Measurements from ENCODE around the gene NUDT16L1.

NUDT16L1 gene

DNA sequence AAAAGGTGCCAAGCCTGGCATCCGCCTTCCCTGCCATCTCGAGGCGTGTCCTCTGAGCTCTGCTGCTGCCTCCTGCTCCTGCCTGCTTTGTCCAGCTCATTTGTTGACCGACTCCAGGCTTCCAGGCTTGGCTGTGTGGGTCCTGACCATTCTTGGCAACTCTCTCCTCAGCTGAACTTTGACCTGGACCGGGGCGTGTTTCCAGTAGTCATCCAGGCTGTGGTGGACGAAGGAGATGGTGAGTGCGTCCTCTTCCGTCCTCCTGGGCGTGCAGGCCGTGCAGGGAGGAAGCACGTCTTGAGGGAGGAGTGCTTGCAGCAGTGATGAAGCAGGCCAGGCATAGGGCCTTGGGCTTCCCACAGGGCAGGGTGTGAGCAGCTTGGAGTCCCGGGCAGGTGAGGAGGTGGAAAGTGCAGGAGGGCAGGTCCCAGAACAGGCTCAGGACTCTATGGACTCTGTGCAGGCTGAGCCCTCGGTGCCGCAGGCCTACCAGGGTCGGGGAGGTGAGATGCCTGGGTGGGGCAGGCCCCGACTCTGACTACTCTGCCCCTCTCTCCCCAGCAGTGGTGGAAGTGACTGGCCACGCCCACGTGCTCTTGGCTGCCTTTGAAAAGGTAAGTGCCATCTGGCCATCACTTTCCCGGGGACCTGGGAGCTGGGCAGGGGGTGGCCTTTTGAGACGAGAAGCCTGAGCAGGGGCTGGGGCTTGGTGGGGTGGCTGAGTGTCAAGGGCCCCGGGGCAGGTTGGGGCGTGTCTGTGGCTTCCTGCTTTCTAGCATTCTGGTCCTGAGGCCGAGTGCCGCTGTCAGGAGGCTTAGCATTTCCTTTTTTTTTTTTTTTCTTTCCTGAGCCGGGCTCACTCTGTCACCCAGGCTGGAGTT lies 28.6 kb upstream of the NUDT16L1 start:
- Histone ChIP-seq H3K27ac (ENCODE audit: low read length) (peak overlapping the region; percentile 41; the same call in 1 of the 2 replicates), H3F3A (ENCODE audit: insufficient read depth, low read length) (peaks cover 16% of the 10 kb centered on the region; the same call in 1 of the 2 replicates), H3K79me2 (ENCODE audit: low read length) (peaks cover 6% of the 10 kb centered on the region; the same call in 1 of the 2 replicates), H3K4me2 (ENCODE audit: low read depth, low read length) (peak overlapping the region; percentile 43), H3K4me1 (ENCODE audit: low read length) (peaks cover 16% of the 10 kb centered on the region), H3K27me3 (replicated peaks; ENCODE audit: insufficient read depth, low read length) (no peaks in the 10 kb centered on the region), H3K4me3 (ENCODE audit: low read length) (no peak overlapping the region), H4K20me1 (ENCODE audit: insufficient read depth, low read length) (no peaks in the 10 kb centered on the region), H2AFZ (ENCODE audit: low read length) (no peak overlapping the region), H3K9ac (ENCODE audit: low read length) (no peak overlapping the region), H3K9me3 (replicated peaks; ENCODE audit: insufficient read depth, low read length) (no peaks in the 10 kb centered on the region), H3K36me3 (replicated peaks; ENCODE audit: insufficient read depth, low read length) (no peaks in the 10 kb centered on the region), H3K9me2 (replicated peaks; ENCODE audit: insufficient read depth, low read length) (no peaks in the 10 kb centered on the region)
- DNase-seq = peak; percentile 72
- TF ChIP-seq EZH2 (optimal IDR thresholded peaks at IDR 0.05; ENCODE audit: low read depth, low read length) (no peak), EZH2phosphoT487 (IDR thresholded peaks at IDR 0.05; ENCODE audit: low read length) (no peak)
- TF ChIP-seq, protein P1, sequence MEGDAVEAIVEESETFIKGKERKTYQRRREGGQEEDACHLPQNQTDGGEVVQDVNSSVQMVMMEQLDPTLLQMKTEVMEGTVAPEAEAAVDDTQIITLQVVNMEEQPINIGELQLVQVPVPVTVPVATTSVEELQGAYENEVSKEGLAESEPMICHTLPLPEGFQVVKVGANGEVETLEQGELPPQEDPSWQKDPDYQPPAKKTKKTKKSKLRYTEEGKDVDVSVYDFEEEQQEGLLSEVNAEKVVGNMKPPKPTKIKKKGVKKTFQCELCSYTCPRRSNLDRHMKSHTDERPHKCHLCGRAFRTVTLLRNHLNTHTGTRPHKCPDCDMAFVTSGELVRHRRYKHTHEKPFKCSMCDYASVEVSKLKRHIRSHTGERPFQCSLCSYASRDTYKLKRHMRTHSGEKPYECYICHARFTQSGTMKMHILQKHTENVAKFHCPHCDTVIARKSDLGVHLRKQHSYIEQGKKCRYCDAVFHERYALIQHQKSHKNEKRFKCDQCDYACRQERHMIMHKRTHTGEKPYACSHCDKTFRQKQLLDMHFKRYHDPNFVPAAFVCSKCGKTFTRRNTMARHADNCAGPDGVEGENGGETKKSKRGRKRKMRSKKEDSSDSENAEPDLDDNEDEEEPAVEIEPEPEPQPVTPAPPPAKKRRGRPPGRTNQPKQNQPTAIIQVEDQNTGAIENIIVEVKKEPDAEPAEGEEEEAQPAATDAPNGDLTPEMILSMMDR (IDR thresholded peaks at IDR 0.05; ENCODE audit: low read length) = no peak

DNA sequence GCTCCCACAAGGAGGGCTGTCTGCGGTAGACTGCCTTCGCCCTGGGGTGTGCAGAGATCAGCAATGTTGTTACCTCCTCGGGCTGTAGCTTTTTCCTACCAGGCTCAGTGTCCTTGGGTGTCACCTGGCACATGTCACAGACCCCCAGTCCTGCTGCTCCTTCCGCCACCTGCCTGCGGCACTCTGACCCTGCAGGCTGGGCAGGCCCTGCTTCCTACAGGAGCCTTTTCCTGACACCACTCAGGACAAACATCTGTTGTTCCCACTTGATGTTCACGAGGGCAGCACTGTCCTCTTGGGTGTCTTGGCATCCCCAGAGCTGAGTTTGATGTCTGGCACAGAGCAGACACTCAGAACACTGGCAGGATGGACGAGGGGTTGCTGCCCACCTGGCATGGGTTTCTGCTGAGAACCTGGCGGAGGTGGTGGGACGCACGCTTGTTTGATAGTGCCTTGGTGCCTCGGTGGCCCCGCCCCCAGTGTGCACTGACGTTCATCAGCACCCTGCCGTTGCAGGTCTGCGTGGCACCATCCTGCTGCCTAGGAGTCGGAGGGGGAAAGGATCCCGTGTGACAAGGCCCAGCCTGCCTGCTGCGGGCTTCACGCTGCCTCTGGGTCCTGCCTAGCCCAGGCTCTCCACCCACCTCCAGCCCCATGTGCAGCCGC lies 26.7 kb upstream of the NUDT16L1 start:
- Histone ChIP-seq H3K4me3 (ENCODE audit: low read length) (no peak overlapping the region), H3K27me3 (replicated peaks; ENCODE audit: insufficient read depth, low read length) (no peaks in the 10 kb centered on the region), H3K79me2 (ENCODE audit: low read length) (peaks cover 2% of the 10 kb centered on the region; the same call in 1 of the 2 replicates), H3K9me2 (replicated peaks; ENCODE audit: insufficient read depth, low read length) (no peaks in the 10 kb centered on the region), H3F3A (ENCODE audit: insufficient read depth, low read length) (peaks cover 16% of the 10 kb centered on the region; the same call in 1 of the 2 replicates), H3K27ac (ENCODE audit: low read length) (no peak overlapping the region), H3K9me3 (replicated peaks; ENCODE audit: insufficient read depth, low read length) (no peaks in the 10 kb centered on the region), H3K9ac (ENCODE audit: low read length) (no peak overlapping the region), H3K36me3 (replicated peaks; ENCODE audit: insufficient read depth, low read length) (no peaks in the 10 kb centered on the region), H2AFZ (ENCODE audit: low read length) (no peak overlapping the region), H3K4me1 (ENCODE audit: low read length) (peaks cover 16% of the 10 kb centered on the region), H4K20me1 (ENCODE audit: insufficient read depth, low read length) (no peaks in the 10 kb centered on the region), H3K4me2 (ENCODE audit: low read depth, low read length) (no peak overlapping the region)
- TF ChIP-seq EZH2phosphoT487 (IDR thresholded peaks at IDR 0.05; ENCODE audit: low read length) (no peak), EZH2 (optimal IDR thresholded peaks at IDR 0.05; ENCODE audit: low read depth, low read length) (no peak)
- TF ChIP-seq, protein P1 (IDR thresholded peaks at IDR 0.05; ENCODE audit: low read length) = no peak
- no peak for DNase-seq

DNA sequence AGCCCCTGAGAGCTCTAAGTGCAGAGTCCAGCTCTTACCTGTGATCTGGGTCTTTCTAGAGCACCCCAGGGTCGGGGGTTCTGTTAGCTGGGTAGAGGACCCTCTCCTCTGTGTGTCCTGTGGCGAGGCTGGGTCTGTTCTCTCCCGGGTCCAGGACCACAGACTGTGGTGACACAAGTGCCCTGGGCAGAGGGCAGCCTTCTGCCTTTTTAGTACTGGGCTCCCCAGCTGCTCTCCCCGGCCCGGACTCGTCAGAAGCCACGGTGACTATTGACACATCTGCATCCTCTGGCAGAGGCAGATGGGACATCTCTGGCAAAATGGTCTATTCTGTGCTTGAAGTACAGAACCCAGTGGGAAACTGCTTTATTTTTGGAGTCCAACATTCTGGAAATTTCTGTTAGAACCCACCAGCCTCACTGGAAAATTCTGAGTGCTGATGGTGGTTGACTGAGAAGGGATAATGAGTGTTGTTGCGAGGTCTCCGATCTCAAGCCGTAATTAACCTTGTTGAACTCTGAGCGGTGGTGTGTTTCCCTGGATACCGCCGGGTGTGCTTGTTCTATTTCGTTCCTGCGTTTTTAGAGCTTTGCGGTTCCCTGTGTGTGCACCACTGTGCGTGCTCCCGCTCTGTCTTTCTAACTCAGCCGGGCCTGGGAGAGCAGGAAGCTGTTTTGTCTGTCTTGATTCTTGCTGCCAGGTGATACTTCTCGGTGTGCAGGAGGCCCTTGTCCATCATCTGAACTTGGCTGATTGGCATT lies 26.0 kb upstream of the NUDT16L1 start:
- H3K9me2 ChIP-seq (replicated peaks; ENCODE audit: insufficient read depth, low read length) = no peaks in the 10 kb centered on the region
- no peak overlapping the region for H3K9ac ChIP-seq (ENCODE audit: low read length)
- no peak overlapping the region for H3K4me3 ChIP-seq (ENCODE audit: low read length)
- no peak for TF ChIP-seq EZH2 (optimal IDR thresholded peaks at IDR 0.05; ENCODE audit: low read depth, low read length)
- TF ChIP-seq EZH2phosphoT487 (IDR thresholded peaks at IDR 0.05; ENCODE audit: low read length) = no peak
- TF ChIP-seq, protein P1 (IDR thresholded peaks at IDR 0.05; ENCODE audit: low read length) = no peak
- H3K4me2 ChIP-seq (ENCODE audit: low read depth, low read length) = no peak overlapping the region
- no peaks in the 10 kb centered on the region for H3K36me3 ChIP-seq (replicated peaks; ENCODE audit: insufficient read depth, low read length)
- DNase-seq = no peak
- H3K4me1 ChIP-seq (ENCODE audit: low read length) = peaks cover 16% of the 10 kb centered on the region
- H3K27me3 ChIP-seq (replicated peaks; ENCODE audit: insufficient read depth, low read length) = no peaks in the 10 kb centered on the region
- peaks cover 2% of the 10 kb centered on the region; the same call in 1 of the 2 replicates for H3K79me2 ChIP-seq (ENCODE audit: low read length)
- H3K9me3 ChIP-seq (replicated peaks; ENCODE audit: insufficient read depth, low read length) = no peaks in the 10 kb centered on the region
- peaks cover 16% of the 10 kb centered on the region; the same call in 1 of the 2 replicates for H3F3A ChIP-seq (ENCODE audit: insufficient read depth, low read length)
- no peaks in the 10 kb centered on the region for H4K20me1 ChIP-seq (ENCODE audit: insufficient read depth, low read length)
- no peak overlapping the region for H3K27ac ChIP-seq (ENCODE audit: low read length)
- H2AFZ ChIP-seq (ENCODE audit: low read length) = no peak overlapping the region
